Bronchus fibroblast of lung (primary cell): ENCODE measurements around the gene HTR1B. TPM values are rescaled to one million over a fixed set of nuclear protein-coding genes. Genes with fewer than 3 reads are reported as not detected.

Experiments
- total RNA-seq: library from RNA; depleted of rRNA; stranded (reverse); fragments of >200 nt; gene quantifications from 2 replicates; pipeline ENCODE4 v1.2.3, GENCODE V29; 2015

Gene HTR1B, protein sequence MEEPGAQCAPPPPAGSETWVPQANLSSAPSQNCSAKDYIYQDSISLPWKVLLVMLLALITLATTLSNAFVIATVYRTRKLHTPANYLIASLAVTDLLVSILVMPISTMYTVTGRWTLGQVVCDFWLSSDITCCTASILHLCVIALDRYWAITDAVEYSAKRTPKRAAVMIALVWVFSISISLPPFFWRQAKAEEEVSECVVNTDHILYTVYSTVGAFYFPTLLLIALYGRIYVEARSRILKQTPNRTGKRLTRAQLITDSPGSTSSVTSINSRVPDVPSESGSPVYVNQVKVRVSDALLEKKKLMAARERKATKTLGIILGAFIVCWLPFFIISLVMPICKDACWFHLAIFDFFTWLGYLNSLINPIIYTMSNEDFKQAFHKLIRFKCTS
- total RNA-seq, result 2.2 and 3.5 TPM in 2 replicates

DNA sequence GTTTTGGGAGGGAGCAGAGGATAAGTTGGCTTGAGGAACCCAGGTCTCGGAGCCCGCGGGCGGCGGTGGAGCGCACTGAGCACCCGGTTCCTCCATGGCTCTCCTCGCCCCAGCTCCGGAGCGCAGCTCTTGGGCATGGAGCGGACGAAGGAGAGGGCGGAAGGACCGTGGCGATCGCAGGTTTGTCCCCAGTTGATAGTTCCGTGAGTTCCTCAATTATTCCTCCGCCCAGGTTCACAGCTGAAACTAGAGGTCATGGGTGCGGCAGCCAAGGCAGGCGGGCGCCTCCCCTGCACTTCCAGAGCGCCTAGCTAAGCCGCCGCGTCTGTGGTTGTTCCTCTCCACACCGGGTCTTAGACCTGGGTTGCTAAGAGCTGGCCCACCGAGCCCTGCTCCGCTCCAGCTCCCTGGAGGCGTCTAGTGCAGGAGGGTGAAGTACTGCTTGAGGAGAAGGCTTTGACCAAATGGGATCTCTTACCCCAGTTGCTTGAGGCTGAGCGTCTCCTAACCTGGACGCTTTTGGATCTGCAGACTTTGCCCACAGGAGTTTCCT lies at the start of gene HTR1B:
TSS of gene HTR1B (minus strand) at position 184 of the 553 bp plus-strand sequence. CDS start at position 96, 88 bp downstream.

Other genes with a start within 250 kb of the HTR1B start
- not detected in 2 replicates for gene MEI4, start 189.5 kb upstream of the HTR1B start, total RNA-seq